Chondrocyte (in vitro differentiated cells): ENCODE results near the gene ATG5. TPM values are rescaled to one million over a fixed set of nuclear protein-coding genes. Genes with fewer than 3 reads are reported as not detected.

Experiments used
- DNase-seq: peaks from one replicate; pipeline ENCODE4 v3.0.0; 2021; ENCODE audit warnings: mixed read lengths, low spot score
- H3K27ac Mint-ChIP-seq: one replicate; pipeline ENCODE4 v1.8.0; 2021; ENCODE audit warnings: mild to moderate bottlenecking, moderate library complexity, mixed read lengths; ENCODE audit not compliant: unreplicated experiment
- H3K27me3 Mint-ChIP-seq: 2 replicates; pipeline ENCODE4 v1.8.0; 2021; ENCODE audit warnings: low read depth, mixed read lengths
- H3K36me3 Mint-ChIP-seq: 2 replicates; pipeline ENCODE4 v1.8.0; 2021; ENCODE audit warnings: low read depth, mixed read lengths
- H3K4me1 Mint-ChIP-seq: 2 replicates; pipeline ENCODE4 v1.8.0; 2021; ENCODE audit warnings: low read depth, mild to moderate bottlenecking, mixed read lengths
- H3K4me3 Mint-ChIP-seq: one replicate; pipeline ENCODE4 v1.8.0; 2021; ENCODE audit warnings: mild to moderate bottlenecking, moderate library complexity, mixed read lengths; ENCODE audit not compliant: unreplicated experiment
- H3K9me3 Mint-ChIP-seq: 2 replicates; pipeline ENCODE4 v1.8.0; 2021; ENCODE audit warnings: low read depth, mixed read lengths
- CTCF ChIP-seq: fragments of 200-600 bp; sonication (generic); IDR thresholded peaks from 2 replicates; pipeline ENCODE4 v1.5.0; 2021; ENCODE audit warnings: antibody characterized with exemption, mild to moderate bottlenecking, moderate library complexity
- total RNA-seq: library from RNA; stranded (reverse); gene quantifications from 3 replicates; pipeline ENCODE4 v1.2.1, GENCODE V29; 2021

The ATG5 gene
- total RNA-seq, 1 donor from 2014 or later, result 23.7 TPM

- H3K4me3 Mint-ChIP-seq, result no peak overlapping the region
- DNase-seq, result no peak
- H3K27me3 Mint-ChIP-seq, result no peaks in the 10 kb centered on the region
- TF ChIP-seq CTCF, result no peak
- H3K9me3 Mint-ChIP-seq, result no peaks in the 10 kb centered on the region
- H3K36me3 Mint-ChIP-seq, result no peaks in the 10 kb centered on the region
- no peaks in the 10 kb centered on the region for H3K4me1 Mint-ChIP-seq
- no peak overlapping the region for H3K27ac Mint-ChIP-seq
These were observed 178.7 kb downstream of the ATG5 start for GRCh38 chr6:106146852-106147351.

DNA sequence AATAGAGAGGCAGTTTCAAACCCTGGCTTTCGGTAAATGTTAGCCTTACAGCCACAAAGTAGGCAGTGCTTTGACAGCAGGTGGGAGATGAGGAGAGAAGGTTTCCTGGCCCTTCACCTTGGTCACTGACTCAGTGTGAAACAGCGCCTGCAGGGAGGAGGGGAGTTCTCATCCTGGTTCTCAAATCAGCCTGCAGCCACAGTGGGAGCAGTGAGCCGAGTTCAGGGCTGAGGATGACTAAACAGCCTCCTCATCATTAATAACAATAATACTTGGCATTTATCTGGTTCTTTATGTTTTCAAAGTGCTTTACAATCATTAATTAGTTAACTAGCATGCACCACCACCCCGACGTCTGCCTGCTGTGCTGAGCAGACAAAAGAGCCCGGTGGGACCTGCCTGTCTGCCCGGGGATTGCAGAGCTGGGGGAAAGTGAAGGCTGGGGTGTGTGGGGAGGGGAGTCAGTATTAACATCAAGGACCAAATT lies 179.8 kb downstream of the ATG5 start:
- Mint-ChIP-seq H3K27ac (no peak overlapping the region), H3K4me3 (no peak overlapping the region), H3K9me3 (no peaks in the 10 kb centered on the region), H3K36me3 (no peaks in the 10 kb centered on the region), H3K4me1 (no peaks in the 10 kb centered on the region), H3K27me3 (no peaks in the 10 kb centered on the region)
- DNase-seq, result no peak
- TF ChIP-seq CTCF, result no peak

DNA sequence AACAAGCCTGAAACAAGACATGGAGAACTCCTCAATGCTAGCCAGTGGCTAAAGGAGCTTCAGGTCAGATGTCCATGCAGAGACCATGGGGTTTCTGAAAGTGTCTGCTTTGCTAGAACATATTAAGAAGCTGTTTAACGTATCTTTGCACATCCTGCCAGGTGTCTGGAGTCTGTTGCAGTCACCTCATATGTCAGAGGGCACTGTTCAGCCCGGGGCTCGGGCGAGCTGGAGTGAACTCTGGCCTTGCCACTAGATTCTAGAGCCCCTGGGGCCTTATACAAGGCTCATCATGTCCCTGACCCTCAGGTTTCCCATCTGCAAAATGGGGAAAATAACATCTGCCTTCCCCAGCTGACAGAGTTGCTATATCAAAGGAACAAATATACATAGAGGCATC lies 180.4 kb downstream of the ATG5 start:
- no peaks in the 10 kb centered on the region for H3K27me3 Mint-ChIP-seq
- H3K9me3 Mint-ChIP-seq, result no peaks in the 10 kb centered on the region
- no peaks in the 10 kb centered on the region for H3K4me1 Mint-ChIP-seq
- H3K4me3 Mint-ChIP-seq, result no peak overlapping the region
- H3K36me3 Mint-ChIP-seq, result no peaks in the 10 kb centered on the region
- H3K27ac Mint-ChIP-seq, result no peak overlapping the region
- TF ChIP-seq CTCF, result no peak
- DNase-seq, result no peak

GRCh38 chr6:106143665-106144064 lies 181.9 kb downstream of the ATG5 start:
- Mint-ChIP-seq H3K27me3 (no peaks in the 10 kb centered on the region), H3K4me1 (no peaks in the 10 kb centered on the region), H3K27ac (no peak overlapping the region), H3K36me3 (no peaks in the 10 kb centered on the region), H3K9me3 (no peaks in the 10 kb centered on the region), H3K4me3 (no peak overlapping the region)
- no peak for TF ChIP-seq CTCF
- DNase-seq, result no peak

- H3K9me3 Mint-ChIP-seq, result no peaks in the 10 kb centered on the region
These were observed 182.6 kb downstream of the ATG5 start for GRCh38 chr6:106142876-106143431.

More at GRCh38 chr6:106142876-106143431, 182.6 kb downstream of the ATG5 start:
- H3K27ac Mint-ChIP-seq, result no peak overlapping the region
- no peak for TF ChIP-seq CTCF
- no peaks in the 10 kb centered on the region for H3K27me3 Mint-ChIP-seq
- no peak for DNase-seq
- H3K36me3 Mint-ChIP-seq, result no peaks in the 10 kb centered on the region
- no peaks in the 10 kb centered on the region for H3K4me1 Mint-ChIP-seq
- H3K4me3 Mint-ChIP-seq, result no peak overlapping the region
